NB4 (cell line): ENCODE data around the gene LCNL1.

Source experiments
- MAX ChIP-seq: IDR thresholded peaks from 2 replicates; pipeline ENCODE4 v1.6.1; 2011; ENCODE audit warnings: low read depth, low read length
- POLR2A ChIP-seq: IDR thresholded peaks from 2 replicates; pipeline ENCODE4 v1.6.1; 2011; ENCODE audit warnings: mild to moderate bottlenecking; ENCODE audit not compliant: insufficient read length; ENCODE audit errors: extremely low read depth

GRCh38 chr9:137002646-137003041 lies 19.9 kb downstream of the LCNL1 start:
- no peak for TF ChIP-seq MAX
- no peak for TF ChIP-seq POLR2A
